ENCODE data around the gene NTHL1. TPM values are rescaled to one million over a fixed set of nuclear protein-coding genes. Genes with fewer than 3 reads are reported as not detected.

Gene NTHL1
- total and polyA plus RNA-seq, 9 of the 15 experiments (the other 6 are each of a cell fraction or from before 2014, with no cell fraction given) = 1.1 to 58.8 (median 17.6) TPM

- 73% methylated on average over 5 of the region's 16 CpGs for WGBS (ENCODE audit: insufficient coverage, low coverage, missing lambda C conversion rate)
- in situ Hi-C loops (cut with MboI) (loop anchor here (10.0 kb wide), 1 partner anchor 62 kb away; the partner anchor contains the start of gene RAB26), intact Hi-C loops (cut with micrococcal nuclease) (no loop called here)
- ChIA-PET CTCF (ENCODE audit: low intra/inter-chr PET ratio) (no interaction called here), POLR2A (interaction anchor here (0.5 to 0.7 kb wide), 2 partner anchors 118 to 772 kb away, joined by 3 read pairs; partner anchors contain the start of gene RPS2)
- no peaks in the 10 kb centered on the region for H3K27me3 ChIP-seq (ENCODE audit: control insufficient read depth in 2 of 2, insufficient read depth in 2 of 2, low read length in 2 of 2)
- peaks cover 59% of the 10 kb centered on the region; the same call in 1 of the 3 replicates for H3K36me3 ChIP-seq (ENCODE audit: control insufficient read depth, insufficient read depth, low read length)
- H3K9ac ChIP-seq (ENCODE audit: insufficient read depth in 1 of 2, low read depth in 2 of 2, low read length in 2 of 2) = peak overlapping the region in 1 of 2 experiments; percentile 20; a peak in 1 of 4 replicates
- ATAC-seq (no peak), FAIRE-seq (no peak), DNase-seq (ENCODE audit: extremely low read depth in 1 of 4, low spot score in 3 of 4) (no peak)
- H2AFZ ChIP-seq (ENCODE audit: low read depth, low read length) = no peak overlapping the region
- no peak overlapping the region for H3K4me3 ChIP-seq
- H3K9me3 ChIP-seq (replicated peaks; ENCODE audit: control insufficient read depth, insufficient read depth, low read depth, low read length) = no peaks in the 10 kb centered on the region
- no peaks in the 10 kb centered on the region for H4K20me1 ChIP-seq (replicated peaks; ENCODE audit: control insufficient read depth, insufficient read depth, low read length)
- H3K4me2 ChIP-seq (ENCODE audit: insufficient read depth, low read length) = no peak overlapping the region
- no TSS peak for BruUV-seq (replicated peaks)
- H3K79me2 ChIP-seq (ENCODE audit: control insufficient read depth, insufficient read depth, low read length) = no peaks in the 10 kb centered on the region
- peaks cover 0 to 43% of the 10 kb centered on the region in 2 experiments; a peak in 2 of 5 replicates for H3K4me1 ChIP-seq (replicated peaks in 1 of 2; ENCODE audit: control insufficient read depth in 2 of 2, insufficient read depth in 2 of 2, low read length in 2 of 2)
- no peak overlapping the region for H3K27ac ChIP-seq (ENCODE audit: extremely low read depth, low read depth, low read length)
- no peaks in the 10 kb centered on the region for H3K9me1 ChIP-seq (ENCODE audit: control insufficient read depth, insufficient read depth, low read length)
- TF ChIP-seq USF1 (CRISPR knock-in tag; IDR thresholded peaks at IDR 0.05) (no peak), CBFA2T2 (conservative IDR thresholded peaks at IDR 0.05) (no peak), ZBTB11 (CRISPR knock-in tag; IDR thresholded peaks at IDR 0.05) (no peak), MYC (IDR thresholded peaks at IDR 0.05; ENCODE audit: low read depth, low read length) (no peak), MYC (CRISPR knock-in tag; IDR thresholded peaks at IDR 0.05; ENCODE audit: borderline replicate concordance, low read depth) (no peak), E2F1 (CRISPR knock-in tag; IDR thresholded peaks at IDR 0.05) (no peak), ARID1B (IDR thresholded peaks at IDR 0.05) (no peak), NFYB (IDR thresholded peaks at IDR 0.05; ENCODE audit: extremely low read depth, insufficient read length) (no peak), IRF1 (CRISPR knock-in tag; IDR thresholded peaks at IDR 0.05; ENCODE audit: borderline replicate concordance) (no peak)
Observed at GRCh38 chr16:2082983-2083364, 35.3 kb upstream of the NTHL1 start.

All from K562 (cell line).